Measurements from ENCODE around the gene ZNF230.

ZNF230 gene

DNA sequence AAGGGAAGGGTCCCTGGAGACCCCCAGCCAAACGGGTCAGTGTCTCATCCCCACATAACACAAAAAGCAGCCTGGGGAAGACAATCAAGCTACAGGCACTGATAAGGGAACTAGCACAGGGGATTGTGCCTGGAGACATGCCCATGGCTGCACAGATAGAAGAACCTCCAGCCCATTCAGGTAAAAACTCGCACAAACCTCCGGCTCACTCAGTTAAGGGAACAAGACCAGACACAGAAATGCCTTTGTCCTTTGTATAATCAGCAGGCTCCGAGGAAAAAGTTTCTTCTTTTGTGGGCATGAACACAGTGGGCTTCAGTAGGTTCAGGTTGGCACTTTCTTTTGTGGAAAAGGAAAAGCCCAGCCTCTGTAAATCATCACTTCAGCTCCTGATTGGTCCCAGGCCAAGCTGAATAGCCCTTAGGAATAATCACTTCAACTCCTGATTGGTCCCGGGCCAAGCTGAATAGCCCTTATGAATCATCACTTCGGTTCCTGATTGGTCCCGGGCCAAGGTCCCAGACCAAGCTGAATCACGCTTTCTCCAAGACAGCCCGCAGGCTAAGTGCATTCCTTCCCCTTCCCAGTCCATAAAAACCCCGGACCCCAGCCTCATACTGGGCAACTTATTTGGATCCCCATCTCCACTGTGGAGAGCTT, 5.0 kb upstream of the ZNF230 start:
- no peak overlapping the region for H3K9ac ChIP-seq (ENCODE audit: low read depth in 1 of 2, low read length in 2 of 2)
- no peak overlapping the region for H3K4me3 ChIP-seq (ENCODE audit: low read length in 2 of 2)
- peaks cover 3 to 4% of the 10 kb centered on the region in 2 donors for H3K4me1 ChIP-seq (ENCODE audit: control insufficient read depth in 2 of 2, insufficient read depth in 2 of 2, low read length in 2 of 2)
- H3K27ac ChIP-seq (ENCODE audit: low read depth in 2 of 2, low read length in 2 of 2), result no peak overlapping the region
- H3K9me3 ChIP-seq (ENCODE audit: control insufficient read depth in 2 of 2, low read length in 2 of 2), result peaks cover 0 to 2% of the 10 kb centered on the region in 2 donors
- H3K36me3 ChIP-seq (ENCODE audit: control insufficient read depth in 2 of 2, insufficient read depth in 2 of 2, low read length in 2 of 2), result peaks cover 26 to 35% of the 10 kb centered on the region in 2 donors
- H3K27me3 ChIP-seq (ENCODE audit: control insufficient read depth in 2 of 2, insufficient read depth in 2 of 2, low read length in 2 of 2), result no peaks in the 10 kb centered on the region

DNA sequence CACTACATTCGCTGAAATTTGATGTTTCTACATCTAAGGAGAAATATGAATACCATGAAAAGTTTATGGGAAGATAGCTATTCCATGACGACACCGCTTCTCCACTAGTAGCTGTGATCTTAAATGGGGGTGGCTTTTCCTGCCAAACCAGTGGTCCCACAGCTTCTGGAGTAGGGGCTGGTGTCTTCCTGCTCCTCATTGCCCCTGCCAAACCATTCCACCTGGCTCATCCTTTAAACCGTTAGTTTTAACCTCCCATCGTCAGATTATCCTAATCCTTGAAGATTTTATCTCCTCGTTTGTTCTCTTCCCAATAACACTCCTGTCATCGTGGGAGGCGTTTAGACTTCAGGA, 568 bp upstream of the ZNF230 start:
- Histone ChIP-seq H3K9ac (ENCODE audit: low read depth in 1 of 2, low read length in 2 of 2) (peak overlapping the region; percentile 71 to 82), H3K9me3 (ENCODE audit: control insufficient read depth in 2 of 2, low read length in 2 of 2) (peaks cover 4 to 6% of the 10 kb centered on the region in 2 donors), H3K4me3 (ENCODE audit: low read length in 2 of 2) (peak overlapping the region; percentile 83 to 93), H3K36me3 (ENCODE audit: control insufficient read depth in 2 of 2, insufficient read depth in 2 of 2, low read length in 2 of 2) (peaks cover 6 to 7% of the 10 kb centered on the region in 2 donors), H3K4me1 (ENCODE audit: control insufficient read depth in 2 of 2, insufficient read depth in 2 of 2, low read length in 2 of 2) (peaks cover 3 to 10% of the 10 kb centered on the region in 2 donors), H3K27me3 (ENCODE audit: control insufficient read depth in 2 of 2, insufficient read depth in 2 of 2, low read length in 2 of 2) (no peaks in the 10 kb centered on the region), H3K27ac (ENCODE audit: low read depth in 2 of 2, low read length in 2 of 2) (peak overlapping the region in 1 of 2 donors; percentile 49)

DNA sequence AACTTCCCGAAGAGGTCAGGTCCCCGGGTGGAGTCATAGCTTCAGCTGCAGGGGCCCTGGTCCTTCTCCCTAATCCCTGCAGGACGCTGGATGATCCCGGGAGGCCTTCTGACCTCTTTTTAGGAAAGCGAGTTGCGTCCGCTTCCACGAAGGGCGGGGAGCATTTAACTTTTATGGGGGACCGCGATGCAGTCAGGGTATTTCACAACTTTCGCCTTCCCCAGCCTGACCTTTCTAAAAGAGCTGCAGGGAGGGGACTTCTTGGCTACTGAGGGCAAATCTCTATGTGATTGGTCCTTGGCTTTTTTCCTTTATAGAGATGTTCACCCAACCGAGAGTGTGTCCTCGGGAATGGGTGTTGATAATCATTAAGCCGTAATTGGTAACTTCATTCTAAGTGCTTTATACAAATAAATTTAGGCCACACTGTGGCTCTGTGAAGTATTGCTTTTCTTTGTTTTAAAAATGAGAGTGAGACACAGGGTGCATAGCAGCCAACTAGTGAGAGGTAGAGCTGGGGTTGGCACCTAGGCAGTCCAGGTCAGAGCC, 778 bp downstream of the ZNF230 start:
- peak overlapping the region; percentile 71 to 82 for H3K9ac ChIP-seq (ENCODE audit: low read depth in 1 of 2, low read length in 2 of 2)
- H3K27ac ChIP-seq (ENCODE audit: low read depth in 2 of 2, low read length in 2 of 2), result peak overlapping the region in 1 of 2 donors; percentile 61
- peaks cover 10 to 11% of the 10 kb centered on the region in 2 donors for H3K9me3 ChIP-seq (ENCODE audit: control insufficient read depth in 2 of 2, low read length in 2 of 2)
- H3K4me1 ChIP-seq (ENCODE audit: control insufficient read depth in 2 of 2, insufficient read depth in 2 of 2, low read length in 2 of 2), result peaks cover 3 to 10% of the 10 kb centered on the region in 2 donors
- H3K4me3 ChIP-seq (ENCODE audit: low read length in 2 of 2), result peak overlapping the region; percentile 83 to 93
- H3K36me3 ChIP-seq (ENCODE audit: control insufficient read depth in 2 of 2, insufficient read depth in 2 of 2, low read length in 2 of 2), result peaks cover 16 to 17% of the 10 kb centered on the region in 2 donors
- no peaks in the 10 kb centered on the region for H3K27me3 ChIP-seq (ENCODE audit: control insufficient read depth in 2 of 2, insufficient read depth in 2 of 2, low read length in 2 of 2)

DNA sequence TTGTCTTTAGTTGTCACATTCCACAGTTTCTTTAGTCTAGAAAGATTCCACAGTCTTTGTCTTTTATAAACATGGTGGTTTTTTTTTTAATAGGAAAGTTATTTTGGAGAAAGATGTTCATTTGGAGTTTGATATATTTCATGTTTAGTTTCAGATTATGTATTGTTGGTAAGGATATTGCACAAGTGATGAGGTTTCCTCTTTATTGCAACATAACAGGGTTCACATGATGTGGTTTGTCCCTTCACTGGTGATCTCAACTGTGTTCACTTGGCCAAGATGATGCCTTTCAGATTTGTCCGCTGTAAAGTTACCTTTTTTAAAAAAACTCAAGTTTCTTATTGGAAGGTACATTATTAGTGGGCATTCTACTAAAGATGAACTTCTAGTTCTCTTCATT, 3.2 kb downstream of the ZNF230 start:
- Histone ChIP-seq H3K36me3 (ENCODE audit: control insufficient read depth in 2 of 2, insufficient read depth in 2 of 2, low read length in 2 of 2) (peaks cover 40% of the 10 kb centered on the region in 2 donors), H3K9me3 (ENCODE audit: control insufficient read depth in 2 of 2, low read length in 2 of 2) (peaks cover 28 to 31% of the 10 kb centered on the region in 2 donors), H3K27me3 (ENCODE audit: control insufficient read depth in 2 of 2, insufficient read depth in 2 of 2, low read length in 2 of 2) (no peaks in the 10 kb centered on the region)

DNA sequence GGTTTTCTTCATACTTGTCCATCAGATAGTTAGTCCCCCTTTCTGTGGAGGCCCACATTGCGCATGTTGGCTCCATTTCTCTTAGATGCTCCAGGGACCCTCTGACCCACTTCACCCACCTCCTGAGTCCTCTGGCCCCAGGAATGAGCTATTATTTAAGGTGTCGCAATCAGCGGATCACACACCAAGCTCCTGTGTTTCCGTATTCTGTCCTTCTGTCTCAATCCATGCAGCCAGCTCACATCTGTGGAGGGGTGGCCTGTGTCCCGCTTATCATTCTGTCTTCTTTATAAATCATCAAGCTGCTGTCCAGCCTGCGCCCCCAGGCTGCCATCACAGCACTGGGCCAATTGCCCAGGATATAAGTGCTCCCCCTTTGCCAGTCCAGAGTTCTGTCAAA, 4.7 kb downstream of the ZNF230 start:
- Histone ChIP-seq H3K9ac (ENCODE audit: low read depth in 1 of 2, low read length in 2 of 2) (no peak overlapping the region), H3K4me3 (ENCODE audit: low read length in 2 of 2) (no peak overlapping the region), H3K9me3 (ENCODE audit: control insufficient read depth in 2 of 2, low read length in 2 of 2) (peaks cover 35 to 36% of the 10 kb centered on the region in 2 donors), H3K36me3 (ENCODE audit: control insufficient read depth in 2 of 2, insufficient read depth in 2 of 2, low read length in 2 of 2) (peaks cover 51 to 52% of the 10 kb centered on the region in 2 donors), H3K27ac (ENCODE audit: low read depth in 2 of 2, low read length in 2 of 2) (no peak overlapping the region), H3K4me1 (ENCODE audit: control insufficient read depth in 2 of 2, insufficient read depth in 2 of 2, low read length in 2 of 2) (peaks cover 0 to 6% of the 10 kb centered on the region in 2 donors), H3K27me3 (ENCODE audit: control insufficient read depth in 2 of 2, insufficient read depth in 2 of 2, low read length in 2 of 2) (no peaks in the 10 kb centered on the region)

More for the DNA sequence above, 3.2 kb downstream of the ZNF230 start:
- H3K9ac ChIP-seq (ENCODE audit: low read depth in 1 of 2, low read length in 2 of 2), result no peak overlapping the region
- no peak overlapping the region for H3K4me3 ChIP-seq (ENCODE audit: low read length in 2 of 2)
- no peak overlapping the region for H3K27ac ChIP-seq (ENCODE audit: low read depth in 2 of 2, low read length in 2 of 2)
- peaks cover 3 to 10% of the 10 kb centered on the region in 2 donors for H3K4me1 ChIP-seq (ENCODE audit: control insufficient read depth in 2 of 2, insufficient read depth in 2 of 2, low read length in 2 of 2)

DNA sequence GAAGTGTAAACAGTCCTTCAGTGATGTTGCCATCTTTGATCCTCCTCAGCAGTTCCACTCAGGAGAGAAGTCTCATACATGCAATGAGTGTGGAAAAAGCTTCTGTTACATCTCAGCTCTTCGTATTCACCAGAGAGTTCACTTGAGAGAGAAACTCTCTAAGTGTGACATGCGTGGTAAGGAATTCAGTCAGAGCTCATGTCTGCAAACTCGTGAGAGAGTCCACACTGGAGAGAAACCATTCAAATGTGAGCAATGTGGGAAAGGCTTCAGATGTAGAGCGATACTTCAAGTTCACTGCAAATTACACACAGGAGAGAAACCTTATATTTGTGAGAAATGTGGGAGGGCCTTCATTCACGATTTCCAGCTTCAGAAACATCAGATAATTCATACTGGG, 7.7 kb downstream of the ZNF230 start:
- H3K9me3 ChIP-seq (ENCODE audit: control insufficient read depth in 2 of 2, low read length in 2 of 2), result peaks cover 37 to 41% of the 10 kb centered on the region in 2 donors
- no peaks in the 10 kb centered on the region for H3K27me3 ChIP-seq (ENCODE audit: control insufficient read depth in 2 of 2, insufficient read depth in 2 of 2, low read length in 2 of 2)
- no peak overlapping the region for H3K9ac ChIP-seq (ENCODE audit: low read depth in 1 of 2, low read length in 2 of 2)
- H3K4me1 ChIP-seq (ENCODE audit: control insufficient read depth in 2 of 2, insufficient read depth in 2 of 2, low read length in 2 of 2), result no peaks in the 10 kb centered on the region
- H3K36me3 ChIP-seq (ENCODE audit: control insufficient read depth in 2 of 2, insufficient read depth in 2 of 2, low read length in 2 of 2), result peaks cover 51 to 52% of the 10 kb centered on the region in 2 donors
- no peak overlapping the region for H3K27ac ChIP-seq (ENCODE audit: low read depth in 2 of 2, low read length in 2 of 2)
- peak overlapping the region; percentile 17 to 27 for H3K4me3 ChIP-seq (ENCODE audit: low read length in 2 of 2)

DNA sequence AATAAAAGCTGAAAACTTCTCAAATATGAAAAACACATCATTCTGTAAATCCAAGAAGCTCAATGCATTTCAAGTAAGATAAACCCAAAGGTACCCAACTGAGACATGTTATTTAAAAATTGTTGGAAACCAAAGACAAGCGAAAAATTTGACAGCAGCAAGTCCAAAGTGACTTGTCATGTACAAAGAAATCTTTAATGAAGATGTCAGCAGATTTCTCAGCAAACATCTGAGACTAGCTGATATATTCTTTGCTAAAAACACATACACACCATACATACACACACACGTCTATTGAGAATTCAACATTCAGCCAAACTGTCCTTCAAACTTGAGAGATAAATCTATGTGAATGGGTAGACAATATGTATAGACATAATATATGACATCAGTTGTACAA, 16.7 kb downstream of the ZNF230 start:
- Histone ChIP-seq H3K9ac (ENCODE audit: low read depth in 1 of 2, low read length in 2 of 2) (no peak overlapping the region), H3K36me3 (ENCODE audit: control insufficient read depth in 2 of 2, insufficient read depth in 2 of 2, low read length in 2 of 2) (no peaks in the 10 kb centered on the region), H3K27ac (ENCODE audit: low read depth in 2 of 2, low read length in 2 of 2) (no peak overlapping the region), H3K27me3 (ENCODE audit: control insufficient read depth in 2 of 2, insufficient read depth in 2 of 2, low read length in 2 of 2) (no peaks in the 10 kb centered on the region), H3K9me3 (ENCODE audit: control insufficient read depth in 2 of 2, low read length in 2 of 2) (peaks cover 2 to 4% of the 10 kb centered on the region in 2 donors), H3K4me3 (ENCODE audit: low read length in 2 of 2) (no peak overlapping the region), H3K4me1 (ENCODE audit: control insufficient read depth in 2 of 2, insufficient read depth in 2 of 2, low read length in 2 of 2) (no peaks in the 10 kb centered on the region)

DNA sequence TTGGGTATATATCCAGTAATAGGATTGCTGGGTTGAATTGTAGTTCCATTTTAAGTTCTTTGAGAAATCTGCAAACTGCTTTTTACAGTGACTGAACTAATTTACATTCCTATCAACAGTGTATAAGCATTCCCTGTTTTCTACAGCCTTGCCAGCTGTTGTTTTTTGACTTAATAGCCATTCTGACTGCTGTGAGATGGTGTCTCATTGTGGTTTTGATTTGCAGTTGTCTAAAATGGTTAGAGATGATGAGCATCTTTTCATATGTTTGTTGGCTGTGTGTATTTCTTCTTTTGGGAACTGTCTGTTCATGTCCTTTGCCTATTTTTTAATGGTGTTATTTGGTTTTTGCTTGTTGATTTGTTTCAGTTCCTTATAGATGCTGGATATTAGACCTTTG, 18.5 kb downstream of the ZNF230 start:
- Histone ChIP-seq H3K4me3 (ENCODE audit: low read length in 2 of 2) (no peak overlapping the region), H3K9me3 (ENCODE audit: control insufficient read depth in 2 of 2, low read length in 2 of 2) (no peaks in the 10 kb centered on the region), H3K27ac (ENCODE audit: low read depth in 2 of 2, low read length in 2 of 2) (no peak overlapping the region), H3K4me1 (ENCODE audit: control insufficient read depth in 2 of 2, insufficient read depth in 2 of 2, low read length in 2 of 2) (peaks cover 0 to 8% of the 10 kb centered on the region in 2 donors), H3K27me3 (ENCODE audit: control insufficient read depth in 2 of 2, insufficient read depth in 2 of 2, low read length in 2 of 2) (no peaks in the 10 kb centered on the region), H3K9ac (ENCODE audit: low read depth in 1 of 2, low read length in 2 of 2) (no peak overlapping the region), H3K36me3 (ENCODE audit: control insufficient read depth in 2 of 2, insufficient read depth in 2 of 2, low read length in 2 of 2) (no peaks in the 10 kb centered on the region)

DNA sequence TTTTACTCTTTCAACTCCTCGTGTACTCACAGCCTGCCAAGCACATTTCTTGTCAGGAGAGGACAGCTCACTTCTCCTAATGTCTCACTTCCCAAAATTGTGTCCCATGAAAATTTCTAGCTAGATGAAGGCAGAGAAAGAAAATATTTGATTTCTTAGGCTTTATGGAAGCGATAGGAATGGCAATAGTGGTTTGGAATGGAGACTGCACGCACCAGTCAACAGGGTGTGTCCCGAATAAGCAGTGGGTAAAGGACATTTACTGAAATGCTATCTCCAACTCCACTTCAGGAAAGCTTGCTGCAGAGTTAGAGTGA, 22.1 kb downstream of the ZNF230 start:
- no peak overlapping the region for H3K27ac ChIP-seq (ENCODE audit: low read depth in 2 of 2, low read length in 2 of 2)

DNA sequence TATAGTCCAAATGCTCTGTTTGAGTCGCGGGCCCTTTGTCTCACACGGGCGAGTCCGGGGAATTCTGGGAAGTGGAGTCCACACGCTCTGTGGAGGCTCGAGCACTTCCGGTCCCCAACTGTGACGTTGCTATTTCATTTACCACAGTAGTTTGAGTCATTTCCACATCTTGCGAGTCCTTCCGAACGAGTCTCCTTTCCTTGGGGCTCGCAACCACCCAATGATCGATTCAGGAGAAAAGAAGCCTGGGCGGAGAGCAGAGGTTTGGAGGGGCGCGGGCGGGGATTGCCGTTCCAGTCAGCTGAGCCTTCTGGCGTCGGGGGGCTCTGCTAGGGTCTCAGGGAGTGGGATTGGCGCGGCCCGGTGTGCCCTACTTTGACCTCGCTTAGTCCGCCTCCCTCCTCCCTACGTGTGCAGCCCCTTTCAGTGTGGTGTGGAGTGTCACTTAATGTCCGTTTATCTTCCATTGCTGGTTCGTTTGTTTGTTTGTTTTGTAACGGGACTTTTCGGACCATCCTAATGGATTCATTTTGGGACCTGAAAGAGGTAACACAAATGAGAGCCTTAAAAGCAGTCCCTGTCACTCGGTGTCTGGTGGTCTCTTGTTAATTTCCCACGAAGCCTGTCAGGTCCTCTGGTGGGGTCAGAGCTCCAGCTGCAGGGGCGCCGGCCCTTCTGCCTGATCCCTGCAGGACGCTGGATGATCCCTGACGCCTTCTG, 22.6 kb downstream of the ZNF230 start, which contains the start of gene ZNF222:
TSS of gene ZNF222 (plus strand) at position 163 of the 720 bp plus-strand sequence. CDS start at position 221, 58 bp downstream.
- Histone ChIP-seq H3K9me3 (ENCODE audit: control insufficient read depth in 2 of 2, low read length in 2 of 2) (peaks cover 13 to 16% of the 10 kb centered on the region in 2 donors), H3K4me3 (ENCODE audit: low read length in 2 of 2) (peak within 1 kb of the TSS; percentile 89), H3K9ac (ENCODE audit: low read depth in 1 of 2, low read length in 2 of 2) (peak within 1 kb of the TSS; percentile 56 to 79), H3K36me3 (ENCODE audit: control insufficient read depth in 2 of 2, insufficient read depth in 2 of 2, low read length in 2 of 2) (peaks cover 26 to 28% of the 10 kb centered on the region in 2 donors), H3K27ac (ENCODE audit: low read depth in 2 of 2, low read length in 2 of 2) (no peak within 1 kb of the TSS), H3K4me1 (ENCODE audit: control insufficient read depth in 2 of 2, insufficient read depth in 2 of 2, low read length in 2 of 2) (peaks cover 0 to 8% of the 10 kb centered on the region in 2 donors), H3K27me3 (ENCODE audit: control insufficient read depth in 2 of 2, insufficient read depth in 2 of 2, low read length in 2 of 2) (no peaks in the 10 kb centered on the region)

More for the DNA sequence above, 22.1 kb downstream of the ZNF230 start:
- peaks cover 13 to 14% of the 10 kb centered on the region in 2 donors for H3K9me3 ChIP-seq (ENCODE audit: control insufficient read depth in 2 of 2, low read length in 2 of 2)
- peaks cover 23 to 25% of the 10 kb centered on the region in 2 donors for H3K36me3 ChIP-seq (ENCODE audit: control insufficient read depth in 2 of 2, insufficient read depth in 2 of 2, low read length in 2 of 2)
- peaks cover 0 to 8% of the 10 kb centered on the region in 2 donors for H3K4me1 ChIP-seq (ENCODE audit: control insufficient read depth in 2 of 2, insufficient read depth in 2 of 2, low read length in 2 of 2)
- H3K4me3 ChIP-seq (ENCODE audit: low read length in 2 of 2), result peak overlapping the region; percentile 89
- peak overlapping the region; percentile 56 to 79 for H3K9ac ChIP-seq (ENCODE audit: low read depth in 1 of 2, low read length in 2 of 2)
- no peaks in the 10 kb centered on the region for H3K27me3 ChIP-seq (ENCODE audit: control insufficient read depth in 2 of 2, insufficient read depth in 2 of 2, low read length in 2 of 2)
